Trophoblast cell (in vitro differentiated cells and primary cell): ENCODE data around the gene WWP2.

Source experiments
- DNase-seq, 2 donors: peaks; one replicate each; pipeline ENCODE4 v3.0.0-alpha.2; 2016
- H2AFZ ChIP-seq: 2 replicates; pipeline ENCODE4 v1.6.1; 2013; ENCODE audit warnings: low read length, moderate library complexity, mild to moderate bottlenecking; ENCODE audit not compliant: insufficient read depth, poor library complexity
- H2AK5ac ChIP-seq: 2 replicates; pipeline ENCODE4 v1.6.1; 2013; ENCODE audit warnings: mild to moderate bottlenecking, low read length
- H2BK120ac ChIP-seq: 2 replicates; pipeline ENCODE4 v1.6.1; 2013; ENCODE audit warnings: low read length, mild to moderate bottlenecking, moderate library complexity; ENCODE audit not compliant: insufficient read depth, poor library complexity
- H2BK12ac ChIP-seq: 2 replicates; pipeline ENCODE4 v1.6.1; 2013; ENCODE audit warnings: mild to moderate bottlenecking, low read length, moderate library complexity
- H2BK5ac ChIP-seq: 2 replicates; pipeline ENCODE4 v1.6.1; 2013; ENCODE audit warnings: low read length, low read depth, moderate library complexity, mild to moderate bottlenecking; ENCODE audit not compliant: poor library complexity
- H3K14ac ChIP-seq: 2 replicates; pipeline ENCODE4 v1.6.1; 2013; ENCODE audit warnings: mild to moderate bottlenecking, low read length
- H3K18ac ChIP-seq: 2 replicates; pipeline ENCODE4 v1.6.1; 2013; ENCODE audit warnings: mild to moderate bottlenecking, low read length
- H3K23ac ChIP-seq: 2 replicates; pipeline ENCODE4 v1.6.1; 2013; ENCODE audit warnings: low read length
- H3K27ac ChIP-seq: 2 replicates; pipeline ENCODE4 v1.5.1; 2013; ENCODE audit warnings: low read depth, mild to moderate bottlenecking, inconsistent platforms, low read length, moderate library complexity
- H3K27me3 ChIP-seq: 2 replicates; pipeline ENCODE4 v1.6.1; 2013; ENCODE audit warnings: inconsistent platforms, mild to moderate bottlenecking, low read length, moderate library complexity; ENCODE audit not compliant: insufficient read depth
- H3K36me3 ChIP-seq, 2 experiments: 1 replicate in 1 of 2; 2 replicates in 1 of 2; pipeline ENCODE4 v1.6.1; 2013; ENCODE audit warnings: low read length in 2 of 2, mild to moderate bottlenecking in 2 of 2, moderate library complexity in 1 of 2; ENCODE audit not compliant: insufficient read depth in 2 of 2, control insufficient read depth in 1 of 2
- H3K4ac ChIP-seq: 2 replicates; pipeline ENCODE4 v1.6.1; 2013; ENCODE audit warnings: low read depth, mild to moderate bottlenecking, low read length, moderate library complexity
- H3K4me1 ChIP-seq, 2 experiments: 1 replicate in 1 of 2; 2 replicates in 1 of 2; pipeline ENCODE4 v1.6.1; 2013; ENCODE audit warnings: low read length in 2 of 2, mild to moderate bottlenecking in 2 of 2, moderate library complexity in 1 of 2; ENCODE audit not compliant: insufficient read depth in 2 of 2, control insufficient read depth in 1 of 2
- H3K4me2 ChIP-seq: 2 replicates; pipeline ENCODE4 v1.6.1; 2013; ENCODE audit warnings: inconsistent platforms, mild to moderate bottlenecking, low read length, moderate library complexity
- H3K4me3 ChIP-seq: 2 replicates; pipeline ENCODE4 v1.5.1; 2013; ENCODE audit warnings: mild to moderate bottlenecking, low read depth, low read length, inconsistent platforms
- H3K79me1 ChIP-seq: one replicate; pipeline ENCODE4 v1.6.1; 2013; ENCODE audit warnings: low read length
- H3K79me2 ChIP-seq: 2 replicates; pipeline ENCODE4 v1.6.1; 2013; ENCODE audit warnings: low read length, mild to moderate bottlenecking; ENCODE audit not compliant: control insufficient read depth, insufficient read depth, poor library complexity
- H3K9ac ChIP-seq: 2 replicates; pipeline ENCODE4 v1.6.1; 2013; ENCODE audit warnings: mild to moderate bottlenecking, low read length
- H3K9me3 ChIP-seq: 2 replicates; pipeline ENCODE4 v1.6.1; 2013; ENCODE audit warnings: low read depth, mild to moderate bottlenecking, control low read depth, inconsistent platforms, low read length; ENCODE audit not compliant: insufficient read depth
- H4K12ac ChIP-seq: 2 replicates; pipeline ENCODE4 v1.6.1; 2013; ENCODE audit warnings: low read depth, mild to moderate bottlenecking, low read length, moderate library complexity
- H4K8ac ChIP-seq: 2 replicates; pipeline ENCODE4 v1.6.1; 2013; ENCODE audit warnings: low read depth, mild to moderate bottlenecking, low read length, moderate library complexity
- H4K91ac ChIP-seq: one replicate; pipeline ENCODE4 v1.6.1; 2013; ENCODE audit warnings: low read depth, mild to moderate bottlenecking, low read length, moderate library complexity
- WGBS: extraction: QIAGEN DNeasy Blood & Tissue Kit; methylation state at CpG from one replicate; pipeline ENCODE4 v1.1.7; 2013; ENCODE audit warnings: missing lambda C conversion rate; ENCODE audit not compliant: insufficient read length, insufficient coverage; ENCODE audit errors: extremely low coverage; 5-methylcytosine and 5-hydroxymethylcytosine counted together

Gene WWP2

GRCh38 chr16:69935278-69935711, 173.2 kb downstream of the WWP2 start:
- Histone ChIP-seq H3K18ac (no peak overlapping the region), H3K27ac (no peak overlapping the region), H3K4me1 (no peaks in the 10 kb centered on the region), H4K12ac (no peak overlapping the region), H4K91ac (no peak overlapping the region), H3K27me3 (no peaks in the 10 kb centered on the region), H3K4ac (no peak overlapping the region), H3K79me2 (no peaks in the 10 kb centered on the region), H2BK12ac (no peak overlapping the region), H2AFZ (no peak overlapping the region), H3K79me1 (no peaks in the 10 kb centered on the region), H3K4me2 (no peak overlapping the region), H3K4me3 (no peak overlapping the region), H2AK5ac (no peak overlapping the region), H2BK120ac (no peak overlapping the region), H3K14ac (no peak overlapping the region), H3K23ac (no peak overlapping the region), H3K36me3 (peaks cover 43 to 66% of the 10 kb centered on the region in 2 experiments), H2BK5ac (no peak overlapping the region), H3K9ac (no peak overlapping the region), H4K8ac (no peak overlapping the region), H3K9me3 (no peaks in the 10 kb centered on the region)
- no CpG with 5 or more reads among the region's 19 CpGs for WGBS
- DNase-seq, result no peak

DNA sequence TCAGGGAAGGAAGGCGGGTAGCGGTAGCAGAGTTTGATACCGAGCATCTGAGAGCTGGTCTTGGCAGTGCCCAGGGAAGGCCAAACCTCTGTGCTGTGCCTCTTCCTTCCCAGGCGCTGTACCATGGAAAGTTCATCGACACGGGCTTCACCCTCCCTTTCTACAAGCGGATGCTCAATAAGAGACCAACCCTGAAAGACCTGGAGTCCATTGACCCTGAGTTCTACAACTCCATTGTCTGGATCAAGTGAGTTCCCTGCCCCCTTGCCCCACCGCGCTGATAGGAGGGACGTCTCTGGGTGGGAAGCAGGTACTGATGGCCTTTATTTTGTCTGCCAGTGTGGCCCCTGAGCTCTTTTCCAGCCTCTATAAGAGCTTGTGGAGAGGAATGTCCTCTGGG, 173.6 kb downstream of the WWP2 start:
- H2BK120ac ChIP-seq, result no peak overlapping the region
- no peak overlapping the region for H2BK12ac ChIP-seq
- no peaks in the 10 kb centered on the region for H3K79me1 ChIP-seq
- H4K91ac ChIP-seq, result no peak overlapping the region
- no CpG with 5 or more reads among the region's 10 CpGs for WGBS
- no peak overlapping the region for H3K4me2 ChIP-seq
- H3K36me3 ChIP-seq, result peaks cover 46 to 70% of the 10 kb centered on the region in 2 experiments
- H3K79me2 ChIP-seq, result no peaks in the 10 kb centered on the region
- no peak overlapping the region for H3K27ac ChIP-seq
- no peaks in the 10 kb centered on the region for H3K27me3 ChIP-seq
- no peak overlapping the region for H2AFZ ChIP-seq
- no peak for DNase-seq
- no peak overlapping the region for H2BK5ac ChIP-seq
- no peak overlapping the region for H3K23ac ChIP-seq
- H3K9me3 ChIP-seq, result no peaks in the 10 kb centered on the region
- H4K8ac ChIP-seq, result no peak overlapping the region
- no peak overlapping the region for H3K14ac ChIP-seq
- H3K4me1 ChIP-seq, result no peaks in the 10 kb centered on the region
- H3K4me3 ChIP-seq, result no peak overlapping the region
- no peak overlapping the region for H3K9ac ChIP-seq
- no peak overlapping the region for H2AK5ac ChIP-seq
- H3K4ac ChIP-seq, result no peak overlapping the region
- no peak overlapping the region for H3K18ac ChIP-seq
- no peak overlapping the region for H4K12ac ChIP-seq

DNA sequence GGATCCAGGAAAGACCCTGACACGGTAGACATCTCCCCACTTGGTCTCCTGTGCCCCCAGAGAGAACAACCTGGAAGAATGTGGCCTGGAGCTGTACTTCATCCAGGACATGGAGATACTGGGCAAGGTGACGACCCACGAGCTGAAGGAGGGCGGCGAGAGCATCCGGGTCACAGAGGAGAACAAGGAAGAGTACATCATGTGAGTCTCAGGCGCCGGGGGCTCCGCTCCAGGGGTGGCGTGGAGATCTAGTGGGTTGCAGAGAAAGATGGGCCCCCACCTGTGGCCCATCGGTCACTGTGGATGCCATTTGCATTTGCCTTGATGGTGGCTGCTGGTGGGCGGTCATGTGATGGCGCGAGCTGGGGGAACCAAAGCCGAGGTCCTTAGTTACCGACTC, 174.1 kb downstream of the WWP2 start:
- Histone ChIP-seq H3K23ac (no peak overlapping the region), H3K18ac (no peak overlapping the region), H3K14ac (no peak overlapping the region), H2AFZ (no peak overlapping the region), H3K79me1 (no peaks in the 10 kb centered on the region), H4K8ac (no peak overlapping the region), H3K9me3 (no peaks in the 10 kb centered on the region), H2BK12ac (no peak overlapping the region), H3K27me3 (no peaks in the 10 kb centered on the region), H3K4ac (no peak overlapping the region), H3K79me2 (no peaks in the 10 kb centered on the region), H3K36me3 (peaks cover 48 to 70% of the 10 kb centered on the region in 2 experiments), H3K4me3 (no peak overlapping the region), H4K91ac (no peak overlapping the region), H2BK5ac (no peak overlapping the region), H3K4me1 (no peaks in the 10 kb centered on the region), H3K4me2 (no peak overlapping the region), H2BK120ac (no peak overlapping the region), H4K12ac (no peak overlapping the region), H3K27ac (no peak overlapping the region), H2AK5ac (no peak overlapping the region), H3K9ac (no peak overlapping the region)
- no CpG with 5 or more reads among the region's 16 CpGs for WGBS
- DNase-seq, result no peak

GRCh38 chr16:69936751-69937211, 174.6 kb downstream of the WWP2 start:
- Histone ChIP-seq H2BK120ac (no peak overlapping the region), H3K23ac (no peak overlapping the region), H3K27ac (no peak overlapping the region), H3K36me3 (peaks cover 45 to 65% of the 10 kb centered on the region in 2 experiments), H2AK5ac (no peak overlapping the region), H2AFZ (no peak overlapping the region), H4K12ac (no peak overlapping the region), H3K79me1 (no peaks in the 10 kb centered on the region), H3K14ac (no peak overlapping the region), H4K8ac (no peak overlapping the region), H4K91ac (no peak overlapping the region), H3K4ac (no peak overlapping the region), H2BK5ac (no peak overlapping the region), H3K4me2 (no peak overlapping the region), H3K4me1 (no peaks in the 10 kb centered on the region), H3K9me3 (no peaks in the 10 kb centered on the region), H3K9ac (no peak overlapping the region), H3K79me2 (no peaks in the 10 kb centered on the region), H3K27me3 (no peaks in the 10 kb centered on the region), H2BK12ac (no peak overlapping the region), H3K18ac (no peak overlapping the region), H3K4me3 (no peak overlapping the region)
- no peak for DNase-seq
- WGBS, result no CpG with 5 or more reads among the region's 21 CpGs
